Mucosa of descending colon (tissue), 3 donors: ENCODE data around the gene SRPRB. TPM values are rescaled to one million over a fixed set of nuclear protein-coding genes. Genes with fewer than 3 reads are reported as not detected.

Experiments
- ATAC-seq: fragments of 200-7000 bp; cut with Tn5 transposase; one replicate; pipeline ENCODE4 v1.9.1; 2020; ENCODE audit warnings: mild to moderate bottlenecking, moderate library complexity
- DNase-seq, 3 donors: peaks; one replicate each; pipeline ENCODE4 v3.0.0-alpha.2; 2020
- H3K36me3 ChIP-seq: fragments of 200-600 bp; one replicate; pipeline ENCODE4 v1.8.0; 2021; ENCODE audit warnings: low read depth, mild to moderate bottlenecking
- H3K4me1 ChIP-seq: fragments of 200-600 bp; one replicate; pipeline ENCODE4 v1.8.0; 2021; ENCODE audit warnings: low read depth, mild to moderate bottlenecking
- H3K4me3 ChIP-seq: fragments of 200-600 bp; one replicate; pipeline ENCODE4 v1.8.0; 2021; ENCODE audit warnings: mild to moderate bottlenecking
- H3K9me3 ChIP-seq: fragments of 200-600 bp; one replicate; pipeline ENCODE4 v1.8.0; 2021; ENCODE audit warnings: mild to moderate bottlenecking
- CTCF ChIP-seq: fragments of 200-600 bp; IDR thresholded peaks from one replicate; pipeline ENCODE4 v1.8.0; 2022; ENCODE audit warnings: antibody characterized with exemption, mild to moderate bottlenecking
- intact Hi-C, 2 donors: fragments of 100-400 bp; cut with DNase I in 1 of 2; cut with micrococcal nuclease in 1 of 2; formaldehyde crosslinking; loops; one replicate each; pipeline versions ENCODE4 v1.11.0 to v1.11.1; 2022; cut with DNase I, micrococcal nuclease
- total RNA-seq, 3 donors: library from RNA; stranded (reverse); fragmentation: NEBNext Ultra II Directional in 2 of 3; extraction: Animal tissue kit (Norgen Biotek cat#: 25700) in 2 of 3; gene quantifications; one replicate each; pipeline versions ENCODE4 v1.2.1 to v1.2.4, GENCODE V29; 2021 to 2023
- donor health status: DM: no; HTN: no; CAD: no; lungs with moderate emphysema.
- donor health status: DM: no; HTN: no; CAD: no.
- donor health status: DM: no; HTN: yes; CAD: no.

Gene SRPRB
- total RNA-seq, 3 donors from 2014 or later = 29.2 to 38.1 (median 31.2) TPM

- no peak for TF ChIP-seq CTCF
- no peak overlapping the region for H3K4me3 ChIP-seq
- intact Hi-C loops = no loop called here
- H3K4me1 ChIP-seq = no peaks in the 10 kb centered on the region
- DNase-seq (no peak), ATAC-seq (no peak)
- no peaks in the 10 kb centered on the region for H3K36me3 ChIP-seq
- H3K9me3 ChIP-seq = no peaks in the 10 kb centered on the region
Measured at GRCh38 chr3:133781570-133781969, 24.0 kb upstream of the SRPRB start.

DNA sequence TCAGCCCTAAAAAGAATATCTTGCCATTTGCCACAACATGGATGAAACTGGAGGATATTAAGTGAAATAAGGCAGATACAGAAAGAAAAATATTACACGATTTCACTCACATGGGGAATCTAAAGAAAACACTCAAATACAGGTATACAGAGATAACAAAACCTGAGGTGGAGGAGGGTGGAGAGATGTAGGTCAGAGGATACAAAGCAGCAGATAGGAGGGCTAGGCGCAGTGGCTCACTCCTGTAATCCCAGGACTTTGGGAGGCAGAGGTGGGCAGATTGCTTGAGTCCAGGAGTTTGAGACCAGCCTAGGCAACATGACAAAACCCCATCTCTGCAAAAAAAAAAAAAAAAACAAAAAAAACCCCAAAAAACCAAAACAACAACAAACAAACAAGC lies 23.2 kb upstream of the SRPRB start:
- TF ChIP-seq CTCF = no peak
- ATAC-seq = no peak

DNA sequence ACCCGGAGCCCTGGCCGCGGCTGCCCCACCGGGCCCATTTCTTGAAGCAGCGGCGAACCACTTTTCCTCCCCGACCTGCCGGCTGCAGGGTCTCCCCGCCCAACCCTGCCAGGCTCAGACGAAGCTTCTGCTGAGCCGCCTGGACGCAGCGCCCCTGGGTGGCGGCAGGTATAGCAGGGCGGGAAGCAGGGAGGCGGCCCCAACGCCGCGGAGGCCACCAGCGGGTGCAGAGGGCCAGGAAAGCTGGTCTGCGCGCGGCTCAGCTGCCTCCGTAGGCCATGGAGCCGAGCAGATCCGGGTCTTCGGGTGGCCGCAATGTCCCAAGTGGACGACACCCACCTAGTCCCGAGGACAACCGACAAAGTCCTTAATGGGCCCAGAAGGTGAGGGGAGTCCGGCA lies 21.9 kb upstream of the SRPRB start:
- DNase-seq = no peak
- Histone ChIP-seq H3K4me1 (no peaks in the 10 kb centered on the region), H3K4me3 (no peak overlapping the region), H3K36me3 (no peaks in the 10 kb centered on the region), H3K9me3 (no peaks in the 10 kb centered on the region)
- intact Hi-C loops = no loop called here
- ATAC-seq = no peak
- TF ChIP-seq CTCF = no peak

More for the DNA sequence above, 23.2 kb upstream of the SRPRB start:
- Histone ChIP-seq H3K36me3 (no peaks in the 10 kb centered on the region), H3K9me3 (no peaks in the 10 kb centered on the region), H3K4me3 (no peak overlapping the region), H3K4me1 (no peaks in the 10 kb centered on the region)
- intact Hi-C loops = no loop called here
- DNase-seq = no peak

DNA sequence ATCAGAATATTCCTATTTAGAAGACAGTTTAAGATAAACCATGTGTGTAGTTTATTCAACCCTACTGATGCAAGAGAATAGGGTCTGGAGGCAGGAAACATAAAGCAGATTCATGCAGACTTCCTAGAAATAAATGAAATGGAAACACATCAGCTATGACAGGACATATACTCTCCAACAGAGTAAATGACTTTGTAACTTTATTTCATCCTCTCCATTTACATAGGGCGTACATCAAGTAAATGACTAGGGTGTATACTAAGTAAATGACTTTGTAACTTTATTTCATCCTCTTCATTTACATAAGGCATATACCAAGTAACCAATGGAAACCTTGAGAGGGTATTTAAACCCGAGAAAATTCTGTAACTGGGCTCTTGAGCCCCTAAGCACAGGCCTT lies 17.6 kb upstream of the SRPRB start:
- no peak overlapping the region for H3K4me3 ChIP-seq
- DNase-seq = no peak
- peaks cover 23% of the 10 kb centered on the region for H3K9me3 ChIP-seq
- no peaks in the 10 kb centered on the region for H3K4me1 ChIP-seq
- no peak for TF ChIP-seq CTCF
- H3K36me3 ChIP-seq = no peaks in the 10 kb centered on the region
- ATAC-seq = no peak
- intact Hi-C loops = no loop called here

- DNase-seq (no peak), ATAC-seq (no peak)
- H3K4me3 ChIP-seq = no peak overlapping the region
- H3K4me1 ChIP-seq = no peaks in the 10 kb centered on the region
- TF ChIP-seq CTCF = no peak
- no peaks in the 10 kb centered on the region for H3K36me3 ChIP-seq
- H3K9me3 ChIP-seq = peaks cover 25% of the 10 kb centered on the region
- intact Hi-C loops = no loop called here
Measured at GRCh38 chr3:133792171-133792763, 13.3 kb upstream of the SRPRB start.
